ENCODE results near the gene MFAP4. TPM values are rescaled to one million over a fixed set of nuclear protein-coding genes. Genes with fewer than 3 reads are reported as not detected.

The MFAP4 gene
- total and polyA plus RNA-seq, 3 donors from 2014 or later = 24.0 to 108 (median 55.7) TPM

DNA sequence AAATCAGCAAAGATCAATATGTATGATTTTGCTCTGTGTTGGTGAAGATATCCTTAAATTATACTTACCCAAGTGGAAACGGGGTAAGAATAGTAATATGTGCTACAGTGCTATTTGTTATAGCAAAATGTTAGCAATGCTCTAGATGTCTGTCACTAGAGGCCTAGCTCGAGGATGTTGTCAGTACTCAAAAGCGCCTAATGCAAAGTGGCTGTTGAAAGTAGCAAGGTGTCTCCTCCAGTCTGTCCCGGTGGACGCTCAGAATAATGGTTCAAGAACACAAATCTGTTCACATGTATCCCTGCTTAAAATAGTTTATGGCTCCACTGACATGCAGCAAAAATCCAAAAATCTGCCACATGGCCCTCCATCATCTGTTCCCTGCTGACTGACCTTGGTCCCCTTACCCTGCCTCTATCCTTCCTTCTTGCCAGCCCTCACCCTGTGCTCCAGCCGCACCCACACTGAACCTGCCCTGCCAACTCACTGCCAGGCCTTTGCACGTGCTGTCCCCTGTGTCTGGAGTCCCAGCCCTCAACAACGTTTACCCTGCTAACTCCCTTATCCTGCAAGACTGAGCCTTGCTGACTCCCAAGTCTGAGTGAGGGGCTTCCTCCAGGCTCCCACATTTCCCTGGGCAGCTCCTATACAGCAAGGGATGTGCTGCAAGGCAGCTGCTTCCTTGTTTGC is 14.5 kb upstream of the MFAP4 start:
- Histone ChIP-seq H3K4me3 (no peak overlapping the region), H3K36me3 (ENCODE audit: low read depth, missing control alignments) (no peaks in the 10 kb centered on the region), H3K4me1 (peaks cover 8% of the 10 kb centered on the region), H3K9me3 (no peaks in the 10 kb centered on the region), H3K27ac (no peak overlapping the region), H3K27me3 (no peaks in the 10 kb centered on the region)
- WGBS, 2 donors = 87 to 89% methylated on average over 8 of the region's 8 CpGs
- TF ChIP-seq, protein P1, sequence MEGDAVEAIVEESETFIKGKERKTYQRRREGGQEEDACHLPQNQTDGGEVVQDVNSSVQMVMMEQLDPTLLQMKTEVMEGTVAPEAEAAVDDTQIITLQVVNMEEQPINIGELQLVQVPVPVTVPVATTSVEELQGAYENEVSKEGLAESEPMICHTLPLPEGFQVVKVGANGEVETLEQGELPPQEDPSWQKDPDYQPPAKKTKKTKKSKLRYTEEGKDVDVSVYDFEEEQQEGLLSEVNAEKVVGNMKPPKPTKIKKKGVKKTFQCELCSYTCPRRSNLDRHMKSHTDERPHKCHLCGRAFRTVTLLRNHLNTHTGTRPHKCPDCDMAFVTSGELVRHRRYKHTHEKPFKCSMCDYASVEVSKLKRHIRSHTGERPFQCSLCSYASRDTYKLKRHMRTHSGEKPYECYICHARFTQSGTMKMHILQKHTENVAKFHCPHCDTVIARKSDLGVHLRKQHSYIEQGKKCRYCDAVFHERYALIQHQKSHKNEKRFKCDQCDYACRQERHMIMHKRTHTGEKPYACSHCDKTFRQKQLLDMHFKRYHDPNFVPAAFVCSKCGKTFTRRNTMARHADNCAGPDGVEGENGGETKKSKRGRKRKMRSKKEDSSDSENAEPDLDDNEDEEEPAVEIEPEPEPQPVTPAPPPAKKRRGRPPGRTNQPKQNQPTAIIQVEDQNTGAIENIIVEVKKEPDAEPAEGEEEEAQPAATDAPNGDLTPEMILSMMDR (IDR thresholded peaks at IDR 0.05) = no peak
- no peak for TF ChIP-seq POLR2A (IDR thresholded peaks at IDR 0.05)
- intact Hi-C loops (cut with DNase I; ENCODE audit: low total_unique reads) = no loop called here
- DNase-seq = no peak

DNA sequence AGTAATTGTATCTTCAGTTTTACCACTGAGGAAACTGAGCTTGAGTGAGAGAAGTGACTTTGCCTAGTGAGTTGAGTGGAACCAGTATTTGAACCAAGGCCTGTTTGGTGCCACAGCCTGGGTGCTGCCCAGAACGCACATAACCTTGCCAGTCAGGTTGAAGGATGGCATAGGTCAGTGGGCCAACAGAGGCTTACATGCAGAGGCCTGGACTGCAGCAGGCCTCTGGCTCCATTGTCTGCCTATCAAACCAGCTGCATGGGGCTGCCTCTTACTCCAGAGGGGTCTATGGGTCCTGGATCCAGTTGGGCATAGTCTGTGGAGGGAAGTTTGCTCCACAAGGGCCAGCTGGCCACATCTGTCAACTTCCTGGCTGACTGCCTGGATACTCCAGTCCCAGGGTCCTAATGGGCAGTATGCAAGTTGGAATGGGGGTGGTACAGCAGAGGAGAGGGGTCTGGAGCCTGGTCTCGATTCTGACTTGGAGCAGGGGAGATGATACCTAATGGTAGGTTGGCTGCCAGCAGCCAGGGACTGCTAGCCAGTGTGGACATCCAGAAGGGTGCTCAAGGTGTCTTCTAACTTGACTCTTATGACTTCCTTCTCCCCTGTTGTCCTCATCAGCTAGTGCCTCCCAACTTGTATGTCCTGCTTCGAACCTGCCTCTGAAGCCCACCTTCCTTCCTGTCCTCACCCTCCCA is 12.9 kb upstream of the MFAP4 start:
- Histone ChIP-seq H3K4me3 (no peak overlapping the region), H3K27ac (no peak overlapping the region), H3K36me3 (ENCODE audit: low read depth, missing control alignments) (no peaks in the 10 kb centered on the region), H3K9me3 (no peaks in the 10 kb centered on the region), H3K4me1 (peaks cover 8% of the 10 kb centered on the region), H3K27me3 (no peaks in the 10 kb centered on the region)
- DNase-seq = no peak
- WGBS, 2 donors = 82 to 89% methylated on average over 3 of the region's 3 CpGs
- intact Hi-C loops (cut with DNase I; ENCODE audit: low total_unique reads) = no loop called here
- TF ChIP-seq, protein P1 (IDR thresholded peaks at IDR 0.05) = no peak
- TF ChIP-seq POLR2A (IDR thresholded peaks at IDR 0.05) = no peak

DNA sequence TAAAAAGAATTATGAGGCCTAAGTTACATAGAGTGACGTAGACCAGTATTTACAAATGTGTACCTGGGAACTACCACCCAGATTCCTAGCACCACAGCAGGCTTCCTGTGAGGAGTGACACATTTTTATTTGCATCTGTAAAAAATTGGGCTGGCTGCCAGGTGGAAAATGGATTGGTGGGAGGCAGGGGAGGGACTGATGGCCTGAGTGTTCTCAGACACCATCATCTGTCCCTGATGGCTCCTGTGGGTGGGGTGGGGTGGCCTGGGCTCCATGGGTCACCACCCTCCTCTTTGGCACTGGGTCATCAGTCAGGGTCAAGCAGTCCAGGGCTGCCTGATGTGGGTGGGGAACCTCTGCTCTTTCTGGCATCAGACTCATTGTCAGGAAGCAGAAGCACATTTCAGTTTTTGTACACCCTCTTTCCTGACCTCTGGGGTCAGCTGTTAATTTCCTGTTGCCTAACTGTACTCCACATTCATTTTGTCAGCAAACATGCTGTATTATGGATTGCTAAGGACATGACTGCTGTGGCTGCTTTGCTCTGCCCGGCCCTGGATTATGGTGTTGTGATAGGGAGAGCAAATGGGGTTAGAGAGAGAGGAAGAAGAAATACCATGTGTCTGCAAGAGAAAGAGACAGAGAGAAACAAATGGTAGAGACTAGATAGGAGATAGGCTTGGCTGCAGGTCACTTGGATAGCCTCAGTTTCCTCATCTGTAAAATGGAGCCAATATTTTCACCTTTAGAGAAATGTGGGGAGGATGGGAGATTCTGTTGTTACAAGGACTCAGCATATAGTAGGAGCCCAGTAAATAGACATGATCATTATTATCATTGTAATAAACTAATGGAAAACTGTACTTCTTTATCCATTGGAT is 11.6 kb upstream of the MFAP4 start:
- 55 to 74% methylated on average over 2 of the region's 2 CpGs for WGBS, 2 donors
- Histone ChIP-seq H3K4me3 (no peak overlapping the region), H3K27ac (no peak overlapping the region), H3K36me3 (ENCODE audit: low read depth, missing control alignments) (no peaks in the 10 kb centered on the region), H3K9me3 (no peaks in the 10 kb centered on the region), H3K27me3 (no peaks in the 10 kb centered on the region), H3K4me1 (peaks cover 8% of the 10 kb centered on the region)
- no peak for DNase-seq
- intact Hi-C loops (cut with DNase I; ENCODE audit: low total_unique reads) = no loop called here
- TF ChIP-seq, protein P1 (IDR thresholded peaks at IDR 0.05) = no peak
- no peak for TF ChIP-seq POLR2A (IDR thresholded peaks at IDR 0.05)

DNA sequence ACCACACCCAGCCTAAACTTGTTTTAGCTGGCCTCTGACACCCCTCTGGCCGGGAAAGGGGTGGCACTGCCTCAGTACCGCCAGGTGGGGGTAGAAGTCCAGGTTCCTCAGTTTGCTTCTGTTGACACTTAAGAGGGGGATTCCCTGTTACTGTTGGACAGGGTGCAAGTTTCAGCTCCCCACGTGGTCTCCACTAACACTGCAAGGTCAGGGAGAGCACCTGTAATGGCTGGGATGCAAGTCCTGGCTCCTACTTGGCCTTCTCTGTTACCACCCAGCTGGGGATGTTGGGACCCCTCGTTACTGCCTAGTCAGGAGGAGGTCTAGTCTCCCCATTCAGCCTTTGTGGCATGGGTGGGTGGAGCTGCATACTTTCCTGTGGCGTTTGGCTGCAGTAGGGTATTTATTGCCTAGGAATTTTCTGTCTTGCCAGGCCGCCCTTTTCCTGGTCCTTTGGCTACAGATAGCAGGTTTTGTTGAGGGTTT is 10.6 kb upstream of the MFAP4 start:
- intact Hi-C loops (cut with DNase I; ENCODE audit: low total_unique reads) = no loop called here
- peaks cover 8% of the 10 kb centered on the region for H3K4me1 ChIP-seq

More for the DNA sequence above, 10.6 kb upstream of the MFAP4 start:
- no peak overlapping the region for H3K27ac ChIP-seq
- no peaks in the 10 kb centered on the region for H3K27me3 ChIP-seq
- no peaks in the 10 kb centered on the region for H3K9me3 ChIP-seq
- no peaks in the 10 kb centered on the region for H3K36me3 ChIP-seq (ENCODE audit: low read depth, missing control alignments)
- TF ChIP-seq POLR2A (IDR thresholded peaks at IDR 0.05) = no peak
- TF ChIP-seq, protein P1 (IDR thresholded peaks at IDR 0.05) = no peak
- no peak overlapping the region for H3K4me3 ChIP-seq
- 84 to 91% methylated on average over 6 of the region's 6 CpGs for WGBS, 2 donors
- no peak for DNase-seq
